Type B pancreatic cell (in vitro differentiated cells): ENCODE measurements around the gene SMAD3. TPM values are rescaled to one million over a fixed set of nuclear protein-coding genes. Genes with fewer than 3 reads are reported as not detected.

Experiments
- DNase-seq: peaks from one replicate; pipeline ENCODE4 v3.0.0; 2021; ENCODE audit warnings: mixed read lengths; ENCODE audit not compliant: unreplicated experiment; ENCODE audit errors: extremely low spot score
- H3K27ac Mint-ChIP-seq: 2 replicates; pipeline ENCODE4 v1.8.0; 2021; ENCODE audit warnings: mild to moderate bottlenecking, mixed read lengths
- H3K27me3 Mint-ChIP-seq: 2 replicates; pipeline ENCODE4 v1.8.0; 2021; ENCODE audit warnings: mixed read lengths
- H3K36me3 Mint-ChIP-seq: 2 replicates; pipeline ENCODE4 v1.8.0; 2021; ENCODE audit warnings: mixed read lengths
- H3K4me1 Mint-ChIP-seq: one replicate; pipeline ENCODE4 v1.8.0; 2021; ENCODE audit warnings: mixed read lengths; ENCODE audit not compliant: unreplicated experiment
- H3K4me3 Mint-ChIP-seq: 2 replicates; pipeline ENCODE4 v1.8.0; 2021; ENCODE audit warnings: mild to moderate bottlenecking, mixed read lengths
- H3K9me3 Mint-ChIP-seq: 2 replicates; pipeline ENCODE4 v1.8.0; 2021; ENCODE audit warnings: mixed read lengths
- total RNA-seq: library from RNA; stranded (reverse); gene quantifications from 2 replicates; pipeline ENCODE4 v1.2.1, GENCODE V29; 2021; ENCODE audit warnings: low replicate concordance
- TF ChIP-seq, protein P1 (sequence below): fragments of 200-600 bp; sonication (generic); conservative IDR thresholded peaks from 2 replicates; pipeline ENCODE4 v1.5.0; 2021; ENCODE audit warnings: antibody characterized with exemption, mild to moderate bottlenecking

SMAD3 gene
- total RNA-seq, 1 donor from 2014 or later = 52.0 TPM

DNA sequence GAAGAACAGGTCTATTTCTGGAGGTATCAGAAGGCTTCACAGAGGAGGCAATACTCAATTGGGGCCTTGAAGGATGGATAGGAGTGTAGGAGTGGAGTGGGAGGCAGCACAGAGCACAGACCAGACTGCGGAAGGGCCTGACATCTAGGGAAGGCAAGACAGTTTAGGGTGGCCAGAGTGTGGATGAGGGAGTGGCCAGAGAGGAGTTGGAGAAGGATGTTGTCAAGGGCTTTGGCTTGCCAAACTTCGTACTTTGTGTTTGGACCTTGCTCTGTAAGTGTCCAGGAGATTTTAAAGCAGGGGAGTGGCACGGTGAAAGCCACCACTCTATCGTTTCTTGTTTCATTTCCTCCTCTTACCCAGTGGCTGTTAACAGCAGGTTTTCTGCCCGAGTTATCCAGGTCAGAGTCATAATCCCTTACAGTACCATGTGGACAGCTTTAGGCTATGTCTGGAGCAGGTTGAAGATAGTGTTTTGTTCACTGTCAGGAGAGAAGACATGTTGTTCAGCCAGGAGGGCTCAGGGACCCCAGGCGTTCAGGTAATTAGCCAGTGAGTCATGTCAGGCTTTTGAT lies 12.3 kb downstream of the SMAD3 start:
- H3K27ac Mint-ChIP-seq = peak overlapping the region; percentile 31
- no peak overlapping the region for H3K4me3 Mint-ChIP-seq
- TF ChIP-seq, protein P1, sequence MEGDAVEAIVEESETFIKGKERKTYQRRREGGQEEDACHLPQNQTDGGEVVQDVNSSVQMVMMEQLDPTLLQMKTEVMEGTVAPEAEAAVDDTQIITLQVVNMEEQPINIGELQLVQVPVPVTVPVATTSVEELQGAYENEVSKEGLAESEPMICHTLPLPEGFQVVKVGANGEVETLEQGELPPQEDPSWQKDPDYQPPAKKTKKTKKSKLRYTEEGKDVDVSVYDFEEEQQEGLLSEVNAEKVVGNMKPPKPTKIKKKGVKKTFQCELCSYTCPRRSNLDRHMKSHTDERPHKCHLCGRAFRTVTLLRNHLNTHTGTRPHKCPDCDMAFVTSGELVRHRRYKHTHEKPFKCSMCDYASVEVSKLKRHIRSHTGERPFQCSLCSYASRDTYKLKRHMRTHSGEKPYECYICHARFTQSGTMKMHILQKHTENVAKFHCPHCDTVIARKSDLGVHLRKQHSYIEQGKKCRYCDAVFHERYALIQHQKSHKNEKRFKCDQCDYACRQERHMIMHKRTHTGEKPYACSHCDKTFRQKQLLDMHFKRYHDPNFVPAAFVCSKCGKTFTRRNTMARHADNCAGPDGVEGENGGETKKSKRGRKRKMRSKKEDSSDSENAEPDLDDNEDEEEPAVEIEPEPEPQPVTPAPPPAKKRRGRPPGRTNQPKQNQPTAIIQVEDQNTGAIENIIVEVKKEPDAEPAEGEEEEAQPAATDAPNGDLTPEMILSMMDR = no peak

DNA sequence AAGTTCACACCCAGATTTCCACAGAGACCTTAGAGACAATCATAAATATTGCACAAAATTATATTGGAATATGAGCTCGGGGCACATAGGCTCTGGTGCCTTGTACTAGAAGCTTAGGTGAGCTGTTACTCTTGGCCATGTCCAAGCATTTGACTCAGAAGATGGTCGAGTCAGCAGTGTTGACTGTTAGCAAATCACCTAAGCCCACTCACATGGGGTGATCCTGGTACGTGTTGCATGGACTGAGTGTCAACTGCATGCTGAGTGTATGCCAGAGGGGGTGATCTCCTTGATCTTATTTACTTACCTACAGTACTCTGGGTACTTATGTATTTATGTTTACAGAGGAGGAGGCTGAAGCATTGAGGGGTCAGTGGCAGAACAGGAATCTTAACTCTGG lies 14.0 kb downstream of the SMAD3 start:
- no peaks in the 10 kb centered on the region for H3K27me3 Mint-ChIP-seq
- no peak overlapping the region for H3K27ac Mint-ChIP-seq
- peaks cover 43% of the 10 kb centered on the region for H3K36me3 Mint-ChIP-seq
- peaks cover 6% of the 10 kb centered on the region for H3K9me3 Mint-ChIP-seq
- H3K4me3 Mint-ChIP-seq = no peak overlapping the region
- H3K4me1 Mint-ChIP-seq = peaks cover 74% of the 10 kb centered on the region
- TF ChIP-seq, protein P1 = no peak
- no peak for DNase-seq

More for the DNA sequence above, 12.3 kb downstream of the SMAD3 start:
- Mint-ChIP-seq H3K4me1 (peaks cover 72% of the 10 kb centered on the region), H3K36me3 (peaks cover 52% of the 10 kb centered on the region), H3K27me3 (no peaks in the 10 kb centered on the region), H3K9me3 (peaks cover 6% of the 10 kb centered on the region)
- DNase-seq = no peak

- TF ChIP-seq, protein P1 = no peak
- H3K27me3 Mint-ChIP-seq = no peaks in the 10 kb centered on the region
- H3K4me1 Mint-ChIP-seq = peaks cover 74% of the 10 kb centered on the region
- peak overlapping the region; percentile 13 for H3K27ac Mint-ChIP-seq
- H3K4me3 Mint-ChIP-seq = no peak overlapping the region
- H3K9me3 Mint-ChIP-seq = peaks cover 6% of the 10 kb centered on the region
- H3K36me3 Mint-ChIP-seq = peaks cover 47% of the 10 kb centered on the region
- no peak for DNase-seq
Observed at GRCh38 chr15:67080118-67080899, 14.9 kb downstream of the SMAD3 start.

- Mint-ChIP-seq H3K36me3 (peaks cover 45% of the 10 kb centered on the region), H3K9me3 (peaks cover 6% of the 10 kb centered on the region), H3K4me3 (no peak overlapping the region), H3K4me1 (peaks cover 74% of the 10 kb centered on the region), H3K27me3 (no peaks in the 10 kb centered on the region), H3K27ac (peak overlapping the region; percentile 13)
- TF ChIP-seq, protein P1 = no peak
- no peak for DNase-seq
Observed at GRCh38 chr15:67080900-67081431, 15.6 kb downstream of the SMAD3 start.

GRCh38 chr15:67082007-67082536 lies 16.7 kb downstream of the SMAD3 start:
- no peak for DNase-seq
- H3K9me3 Mint-ChIP-seq = peaks cover 6% of the 10 kb centered on the region
- H3K4me3 Mint-ChIP-seq = peak overlapping the region; percentile 36
- peaks cover 82% of the 10 kb centered on the region for H3K4me1 Mint-ChIP-seq
- H3K36me3 Mint-ChIP-seq = peaks cover 43% of the 10 kb centered on the region
- TF ChIP-seq, protein P1 = no peak
- H3K27me3 Mint-ChIP-seq = no peaks in the 10 kb centered on the region
- H3K27ac Mint-ChIP-seq = peak overlapping the region; percentile 29
